Measurements from ENCODE around the gene ZNF500. TPM values are rescaled to one million over a fixed set of nuclear protein-coding genes. Genes with fewer than 3 reads are reported as not detected.

The ZNF500 gene
- total and polyA plus RNA-seq, 2 donors (not counting 1 experiment from before 2014, with no cell fraction given): 3.1 to 7.1 TPM

DNA sequence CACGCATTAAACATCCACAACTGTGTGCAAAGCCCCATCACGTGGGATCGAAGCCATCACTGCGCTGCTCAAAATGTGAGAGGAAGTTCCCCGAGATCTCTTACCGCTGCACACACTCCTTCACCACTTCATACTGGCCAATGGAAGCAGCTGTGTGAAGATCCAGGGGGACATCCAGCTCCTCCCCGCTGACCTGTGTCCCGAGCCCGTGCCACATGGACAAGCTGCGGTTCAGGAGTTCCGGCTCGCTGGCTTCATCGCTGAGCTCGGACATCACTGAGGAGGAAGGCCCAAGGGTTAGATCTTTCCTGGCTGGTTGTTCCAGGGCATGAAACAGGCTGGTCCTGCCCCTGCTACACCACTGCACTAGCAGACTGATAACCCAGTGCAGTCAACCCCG is 37.1 kb downstream of the ZNF500 start:
- Histone ChIP-seq H3K4me3 (replicated peaks in 1 of 4; ENCODE audit: control extremely low read depth in 1 of 4, insufficient read depth in 1 of 4, low read depth in 3 of 4, low read length in 4 of 4) (no peak overlapping the region), H3K9me3 (ENCODE audit: control insufficient read depth, insufficient read depth, low read depth, low read length) (no peaks in the 10 kb centered on the region), H3K36me3 (ENCODE audit: control insufficient read depth, insufficient read depth, low read length) (peaks cover 10% of the 10 kb centered on the region), H3K4me2 (ENCODE audit: extremely low read depth, insufficient read depth, low read length) (no peak overlapping the region), H3K27me3 (ENCODE audit: control insufficient read depth, insufficient read depth, low read length) (no peaks in the 10 kb centered on the region), H3K4me1 (ENCODE audit: control insufficient read depth, extremely low read depth, insufficient read depth, low read length) (no peaks in the 10 kb centered on the region), H2AFZ (ENCODE audit: low read length) (no peak overlapping the region), H3K79me2 (ENCODE audit: control insufficient read depth, insufficient read depth, low read length) (peaks cover 11% of the 10 kb centered on the region), H3K27ac (ENCODE audit: insufficient read depth, low read length) (no peak overlapping the region), H4K20me1 (ENCODE audit: control insufficient read depth, extremely low read depth, insufficient read depth, low read length) (no peaks in the 10 kb centered on the region), H3K9ac (ENCODE audit: insufficient read depth, low read length) (no peak overlapping the region)
- DNase-seq (ENCODE audit: low read depth in 2 of 2): no peak
- no peak for TF ChIP-seq EZH2 (IDR thresholded peaks at IDR 0.05; ENCODE audit: low read length, missing control alignments)
- TF ChIP-seq, protein P1, sequence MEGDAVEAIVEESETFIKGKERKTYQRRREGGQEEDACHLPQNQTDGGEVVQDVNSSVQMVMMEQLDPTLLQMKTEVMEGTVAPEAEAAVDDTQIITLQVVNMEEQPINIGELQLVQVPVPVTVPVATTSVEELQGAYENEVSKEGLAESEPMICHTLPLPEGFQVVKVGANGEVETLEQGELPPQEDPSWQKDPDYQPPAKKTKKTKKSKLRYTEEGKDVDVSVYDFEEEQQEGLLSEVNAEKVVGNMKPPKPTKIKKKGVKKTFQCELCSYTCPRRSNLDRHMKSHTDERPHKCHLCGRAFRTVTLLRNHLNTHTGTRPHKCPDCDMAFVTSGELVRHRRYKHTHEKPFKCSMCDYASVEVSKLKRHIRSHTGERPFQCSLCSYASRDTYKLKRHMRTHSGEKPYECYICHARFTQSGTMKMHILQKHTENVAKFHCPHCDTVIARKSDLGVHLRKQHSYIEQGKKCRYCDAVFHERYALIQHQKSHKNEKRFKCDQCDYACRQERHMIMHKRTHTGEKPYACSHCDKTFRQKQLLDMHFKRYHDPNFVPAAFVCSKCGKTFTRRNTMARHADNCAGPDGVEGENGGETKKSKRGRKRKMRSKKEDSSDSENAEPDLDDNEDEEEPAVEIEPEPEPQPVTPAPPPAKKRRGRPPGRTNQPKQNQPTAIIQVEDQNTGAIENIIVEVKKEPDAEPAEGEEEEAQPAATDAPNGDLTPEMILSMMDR (conservative IDR thresholded peaks at IDR 0.05 in 1 of 2, IDR thresholded peaks at IDR 0.05 in 1 of 2; ENCODE audit: low read depth in 1 of 2, low read length in 2 of 2): no peak

DNA sequence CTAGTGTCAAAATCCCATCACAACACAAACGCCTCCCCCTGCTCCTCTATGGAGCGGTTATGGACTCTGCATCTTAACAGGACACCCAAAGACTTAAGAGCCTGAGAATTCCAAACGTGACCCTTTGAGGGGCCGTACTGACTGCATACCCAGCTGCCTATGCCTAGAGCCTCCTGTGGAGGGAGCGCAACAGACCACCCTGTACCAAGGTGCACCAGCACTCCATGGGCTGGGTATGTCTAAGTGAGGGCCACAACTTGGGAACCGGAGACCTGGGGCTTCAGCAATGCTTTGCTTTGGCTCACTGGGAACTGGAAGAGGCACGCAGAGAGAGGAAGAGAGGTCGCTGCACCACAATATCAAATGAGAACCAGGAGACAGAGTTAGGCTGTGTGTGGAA is 38.3 kb downstream of the ZNF500 start:
- TF ChIP-seq EZH2 (IDR thresholded peaks at IDR 0.05; ENCODE audit: low read length, missing control alignments): no peak
- TF ChIP-seq, protein P1 (conservative IDR thresholded peaks at IDR 0.05 in 1 of 2, IDR thresholded peaks at IDR 0.05 in 1 of 2; ENCODE audit: low read depth in 1 of 2, low read length in 2 of 2): no peak

DNA sequence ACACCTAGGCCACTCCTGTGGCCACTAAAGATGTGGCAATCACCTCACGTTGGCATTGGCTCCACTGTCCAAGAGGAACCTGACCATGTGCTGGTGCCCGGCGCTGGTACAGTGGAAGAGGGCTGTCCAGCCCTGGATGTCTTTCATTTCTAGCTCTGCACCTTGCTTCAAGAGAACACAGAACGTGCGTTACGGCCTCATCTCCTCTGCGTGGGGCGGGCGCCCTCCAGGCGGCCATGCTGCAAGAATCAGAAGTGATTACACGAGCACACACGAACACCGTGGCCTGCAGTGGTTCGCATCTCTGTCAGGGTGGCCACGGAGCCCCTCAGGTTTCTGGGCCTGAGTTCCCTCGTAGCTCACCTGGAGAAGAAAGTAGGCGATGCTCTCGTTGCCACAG is 40.3 kb downstream of the ZNF500 start:
- H3K27me3 ChIP-seq (ENCODE audit: control insufficient read depth, insufficient read depth, low read length): no peaks in the 10 kb centered on the region
- no peak overlapping the region for H3K4me2 ChIP-seq (ENCODE audit: extremely low read depth, insufficient read depth, low read length)
- no peak overlapping the region for H3K27ac ChIP-seq (ENCODE audit: insufficient read depth, low read length)
- H3K9ac ChIP-seq (ENCODE audit: insufficient read depth, low read length): no peak overlapping the region
- H3K4me1 ChIP-seq (ENCODE audit: control insufficient read depth, extremely low read depth, insufficient read depth, low read length): no peaks in the 10 kb centered on the region
- H3K9me3 ChIP-seq (ENCODE audit: control insufficient read depth, insufficient read depth, low read depth, low read length): no peaks in the 10 kb centered on the region
- H2AFZ ChIP-seq (ENCODE audit: low read length): no peak overlapping the region
- no peak overlapping the region for H3K4me3 ChIP-seq (replicated peaks in 1 of 4; ENCODE audit: control extremely low read depth in 1 of 4, insufficient read depth in 1 of 4, low read depth in 3 of 4, low read length in 4 of 4)
- H4K20me1 ChIP-seq (ENCODE audit: control insufficient read depth, extremely low read depth, insufficient read depth, low read length): no peaks in the 10 kb centered on the region
- H3K79me2 ChIP-seq (ENCODE audit: control insufficient read depth, insufficient read depth, low read length): no peaks in the 10 kb centered on the region
- DNase-seq (ENCODE audit: low read depth in 2 of 2): no peak
- TF ChIP-seq, protein P1 (conservative IDR thresholded peaks at IDR 0.05 in 1 of 2, IDR thresholded peaks at IDR 0.05 in 1 of 2; ENCODE audit: low read depth in 1 of 2, low read length in 2 of 2): no peak
- TF ChIP-seq EZH2 (IDR thresholded peaks at IDR 0.05; ENCODE audit: low read length, missing control alignments): no peak
- H3K36me3 ChIP-seq (ENCODE audit: control insufficient read depth, insufficient read depth, low read length): peaks cover 11% of the 10 kb centered on the region

More for the DNA sequence above, 38.3 kb downstream of the ZNF500 start:
- no peak overlapping the region for H3K4me3 ChIP-seq (replicated peaks in 1 of 4; ENCODE audit: control extremely low read depth in 1 of 4, insufficient read depth in 1 of 4, low read depth in 3 of 4, low read length in 4 of 4)
- H3K9me3 ChIP-seq (ENCODE audit: control insufficient read depth, insufficient read depth, low read depth, low read length): no peaks in the 10 kb centered on the region
- H3K27ac ChIP-seq (ENCODE audit: insufficient read depth, low read length): no peak overlapping the region
- H3K36me3 ChIP-seq (ENCODE audit: control insufficient read depth, insufficient read depth, low read length): peaks cover 11% of the 10 kb centered on the region
- H3K4me2 ChIP-seq (ENCODE audit: extremely low read depth, insufficient read depth, low read length): no peak overlapping the region
- peaks cover 9% of the 10 kb centered on the region for H3K79me2 ChIP-seq (ENCODE audit: control insufficient read depth, insufficient read depth, low read length)
- H3K9ac ChIP-seq (ENCODE audit: insufficient read depth, low read length): no peak overlapping the region
- H4K20me1 ChIP-seq (ENCODE audit: control insufficient read depth, extremely low read depth, insufficient read depth, low read length): no peaks in the 10 kb centered on the region
- H3K27me3 ChIP-seq (ENCODE audit: control insufficient read depth, insufficient read depth, low read length): no peaks in the 10 kb centered on the region
- H2AFZ ChIP-seq (ENCODE audit: low read length): no peak overlapping the region
- H3K4me1 ChIP-seq (ENCODE audit: control insufficient read depth, extremely low read depth, insufficient read depth, low read length): no peaks in the 10 kb centered on the region
- DNase-seq (ENCODE audit: low read depth in 2 of 2): no peak
